ENCODE results near the gene LRRIQ3. TPM values are rescaled to one million over a fixed set of nuclear protein-coding genes. Genes with fewer than 3 reads are reported as not detected.

The LRRIQ3 gene
- total RNA-seq, 2 experiments from 2014 or later = 0.96 to 1.1 TPM

DNA sequence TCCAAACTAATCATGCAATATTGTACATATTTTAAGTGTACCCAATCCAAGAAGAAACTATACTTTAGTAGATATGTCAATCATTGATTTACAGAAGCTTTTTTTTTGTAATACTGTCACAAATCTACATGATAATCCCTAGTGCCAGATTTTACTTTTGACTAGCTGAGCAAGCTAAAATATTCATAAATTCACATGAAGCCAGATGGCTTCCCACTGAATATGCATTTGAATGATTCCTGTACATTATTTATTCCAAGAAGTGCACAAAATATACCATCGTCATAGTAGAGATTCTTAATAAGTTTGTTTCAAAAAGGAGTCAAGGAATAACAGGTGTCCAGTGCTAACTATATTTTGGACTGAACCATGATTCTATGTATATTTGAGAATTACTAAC, 17.3 kb upstream of the LRRIQ3 start:
- Mint-ChIP-seq H3K9me3 (peaks cover 2% of the 10 kb centered on the region), H3K27me3 (no peaks in the 10 kb centered on the region), H3K4me3 (no peak overlapping the region), H3K27ac (no peak overlapping the region), H3K36me3 (ENCODE audit: low read depth) (no peaks in the 10 kb centered on the region), H3K4me1 (ENCODE audit: low read depth) (no peaks in the 10 kb centered on the region)
- CTCF ChIA-PET = no interaction called here
- DNase-seq (no peak), ATAC-seq (no peak)
- intact Hi-C loops (cut with micrococcal nuclease) = no loop called here
- POLR2A ChIA-PET = no interaction called here
- TF ChIP-seq, protein P1, sequence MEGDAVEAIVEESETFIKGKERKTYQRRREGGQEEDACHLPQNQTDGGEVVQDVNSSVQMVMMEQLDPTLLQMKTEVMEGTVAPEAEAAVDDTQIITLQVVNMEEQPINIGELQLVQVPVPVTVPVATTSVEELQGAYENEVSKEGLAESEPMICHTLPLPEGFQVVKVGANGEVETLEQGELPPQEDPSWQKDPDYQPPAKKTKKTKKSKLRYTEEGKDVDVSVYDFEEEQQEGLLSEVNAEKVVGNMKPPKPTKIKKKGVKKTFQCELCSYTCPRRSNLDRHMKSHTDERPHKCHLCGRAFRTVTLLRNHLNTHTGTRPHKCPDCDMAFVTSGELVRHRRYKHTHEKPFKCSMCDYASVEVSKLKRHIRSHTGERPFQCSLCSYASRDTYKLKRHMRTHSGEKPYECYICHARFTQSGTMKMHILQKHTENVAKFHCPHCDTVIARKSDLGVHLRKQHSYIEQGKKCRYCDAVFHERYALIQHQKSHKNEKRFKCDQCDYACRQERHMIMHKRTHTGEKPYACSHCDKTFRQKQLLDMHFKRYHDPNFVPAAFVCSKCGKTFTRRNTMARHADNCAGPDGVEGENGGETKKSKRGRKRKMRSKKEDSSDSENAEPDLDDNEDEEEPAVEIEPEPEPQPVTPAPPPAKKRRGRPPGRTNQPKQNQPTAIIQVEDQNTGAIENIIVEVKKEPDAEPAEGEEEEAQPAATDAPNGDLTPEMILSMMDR (IDR thresholded peaks at IDR 0.05) = no peak

DNA sequence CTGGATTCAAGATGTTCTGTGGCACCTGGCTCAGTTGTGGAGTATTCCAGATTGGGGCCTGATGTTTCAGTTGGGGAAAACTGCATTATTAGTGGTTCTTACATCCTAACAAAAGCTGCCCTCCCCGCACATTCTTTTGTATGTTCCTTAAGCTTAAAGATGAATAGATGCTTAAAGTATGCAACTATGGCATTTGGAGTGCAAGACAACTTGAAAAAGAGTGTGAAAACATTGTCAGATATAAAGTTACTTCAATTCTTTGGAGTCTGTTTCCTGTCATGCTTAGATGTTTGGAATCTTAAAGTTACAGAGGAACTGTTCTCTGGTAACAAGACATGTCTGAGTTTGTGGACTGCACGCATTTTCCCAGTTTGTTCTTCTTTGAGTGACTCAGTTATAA, 7.3 kb upstream of the LRRIQ3 start:
- POLR2A ChIA-PET = no interaction called here
- Mint-ChIP-seq H3K36me3 (ENCODE audit: low read depth) (peaks cover 9% of the 10 kb centered on the region), H3K27ac (no peak overlapping the region), H3K9me3 (no peaks in the 10 kb centered on the region), H3K4me1 (ENCODE audit: low read depth) (no peaks in the 10 kb centered on the region), H3K27me3 (no peaks in the 10 kb centered on the region), H3K4me3 (no peak overlapping the region)
- DNase-seq = no peak
- no peak for ATAC-seq
- CTCF ChIA-PET = no interaction called here
- intact Hi-C loops (cut with micrococcal nuclease) = no loop called here
- TF ChIP-seq, protein P1 (IDR thresholded peaks at IDR 0.05) = no peak

DNA sequence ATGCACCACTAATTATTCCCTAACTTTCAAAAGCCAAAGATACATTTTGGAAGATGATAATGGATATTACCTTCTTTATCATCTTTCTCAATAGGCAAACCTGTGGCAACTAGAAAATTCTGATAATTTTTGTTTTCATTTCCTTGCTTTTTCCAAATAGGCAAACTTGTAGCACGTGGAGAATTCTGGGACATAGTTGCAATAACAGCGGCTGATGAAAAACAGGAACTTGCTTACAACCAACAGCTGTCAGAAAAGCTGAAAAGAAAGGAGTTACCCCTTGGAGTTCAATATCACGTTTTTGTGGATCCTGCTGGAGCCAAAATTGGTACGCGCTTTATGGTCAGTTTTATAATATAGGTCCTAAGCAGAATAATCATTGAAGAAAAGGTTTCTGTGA, 1.5 kb upstream of the LRRIQ3 start:
- Mint-ChIP-seq H3K4me1 (ENCODE audit: low read depth) (peaks cover 13% of the 10 kb centered on the region), H3K4me3 (peak overlapping the region; percentile 85), H3K36me3 (ENCODE audit: low read depth) (peaks cover 6% of the 10 kb centered on the region), H3K27ac (no peak overlapping the region), H3K9me3 (no peaks in the 10 kb centered on the region), H3K27me3 (no peaks in the 10 kb centered on the region)
- ChIA-PET CTCF (no interaction called here), POLR2A (no interaction called here)
- DNase-seq (no peak), ATAC-seq (no peak)
- intact Hi-C loops (cut with micrococcal nuclease) = loop anchor here (10.0 kb wide), 1 partner anchor 535 kb away; the partner anchor contains the start of genes CRYZ and TYW3
- TF ChIP-seq, protein P1 (IDR thresholded peaks at IDR 0.05) = no peak

DNA sequence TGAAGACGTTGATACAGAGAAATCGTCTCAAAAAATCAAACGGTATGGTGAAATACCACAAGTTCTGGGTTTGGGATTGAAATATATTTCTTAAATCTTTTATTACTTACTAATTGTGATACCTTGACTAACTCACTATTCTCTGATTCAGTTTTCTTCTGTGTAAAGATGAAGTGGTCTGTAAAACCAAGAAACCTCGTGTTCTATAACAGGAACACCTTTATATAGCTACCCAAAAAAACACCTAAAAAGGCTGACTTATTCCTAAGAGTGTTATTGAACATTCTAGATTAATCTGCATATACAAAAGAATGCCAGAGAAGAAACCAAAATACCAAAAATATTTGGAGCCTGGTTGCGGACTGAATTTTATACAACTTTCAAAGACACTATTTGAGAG, 721 bp downstream of the LRRIQ3 start:
- Mint-ChIP-seq H3K4me3 (peak overlapping the region; percentile 85), H3K36me3 (ENCODE audit: low read depth) (peaks cover 6% of the 10 kb centered on the region), H3K9me3 (no peaks in the 10 kb centered on the region), H3K27me3 (no peaks in the 10 kb centered on the region), H3K27ac (peak overlapping the region; percentile 94), H3K4me1 (ENCODE audit: low read depth) (peaks cover 13% of the 10 kb centered on the region)
- intact Hi-C loops (cut with micrococcal nuclease) = loop anchor here (10.0 kb wide), 1 partner anchor 538 kb away; the partner anchor contains the start of genes CRYZ and TYW3
- POLR2A ChIA-PET = interaction anchor here (1.0 kb wide), 1 partner anchor 8 kb away, joined by 3 read pairs; no protein-coding TSS in a partner anchor
- TF ChIP-seq, protein P1 (IDR thresholded peaks at IDR 0.05) = no peak
- no peak for ATAC-seq
- DNase-seq = no peak
- CTCF ChIA-PET = no interaction called here

DNA sequence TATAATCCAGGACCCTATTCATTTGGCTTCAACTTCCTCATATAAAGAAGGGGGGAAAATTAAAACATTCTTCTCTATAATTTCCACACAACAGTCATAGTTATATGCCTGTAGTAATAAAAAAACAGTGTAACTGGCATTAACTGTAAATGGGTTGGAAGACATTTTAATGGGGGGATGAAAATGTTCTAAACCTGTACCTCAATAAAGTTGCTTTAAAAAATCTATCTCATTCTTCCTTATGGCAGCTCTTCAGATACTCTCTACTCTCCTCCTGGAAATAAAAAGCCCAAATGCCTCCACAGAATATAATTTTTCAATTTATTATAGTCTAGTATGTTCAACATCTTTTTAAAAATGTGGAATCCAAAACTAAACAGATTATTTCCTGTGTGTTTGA, 2.6 kb downstream of the LRRIQ3 start:
- H3K4me1 Mint-ChIP-seq (ENCODE audit: low read depth) = peaks cover 13% of the 10 kb centered on the region
- no peak for ATAC-seq
- TF ChIP-seq, protein P1 (IDR thresholded peaks at IDR 0.05) = no peak
- ChIA-PET CTCF (interaction anchor here (1.1 kb wide), 1 partner anchor 28 kb away, joined by 3 read pairs; no protein-coding TSS in a partner anchor), POLR2A (no interaction called here)
- no peak overlapping the region for H3K27ac Mint-ChIP-seq
- H3K27me3 Mint-ChIP-seq = no peaks in the 10 kb centered on the region
- no peak overlapping the region for H3K4me3 Mint-ChIP-seq
- intact Hi-C loops (cut with micrococcal nuclease) = loop anchor here (10.0 kb wide), 1 partner anchor 539 kb away; the partner anchor contains the start of genes CRYZ and TYW3
- H3K36me3 Mint-ChIP-seq (ENCODE audit: low read depth) = peaks cover 2% of the 10 kb centered on the region
- no peaks in the 10 kb centered on the region for H3K9me3 Mint-ChIP-seq
- no peak for DNase-seq

Data from activated CD8-positive, alpha-beta T cell treated with anti-CD3 and anti-CD28 coated beads for 36 hours (primary cell).